Measurements from ENCODE around the gene TFDP1. TPM values are rescaled to one million over a fixed set of nuclear protein-coding genes. Genes with fewer than 3 reads are reported as not detected.
A peak's percentile ranks its signal among the peaks of the same experiment; 100 is the strongest.

The TFDP1 gene
- total RNA-seq, result 49.6 and 83.8 TPM in 2 replicates

GRCh38 chr13:113584205-113584869, at the start of gene TFDP1:
TSS of gene TFDP1 (plus strand) at chr13:113584753. CDS start at chr13:113585838, 1,085 bp downstream.
- peak; percentile 77 for DNase-seq (ENCODE audit: low read depth)
- TF ChIP-seq CTCF (IDR thresholded peaks at IDR 0.05; ENCODE audit: insufficient read depth, low read depth, low read length), result no peak
- peak within 1 kb of the TSS; percentile 65 for H3K4me3 ChIP-seq (ENCODE audit: low read depth, low read length)

GRCh38 chr13:113535381-113535781, 49.2 kb upstream of the TFDP1 start:
- no peak for TF ChIP-seq CTCF (IDR thresholded peaks at IDR 0.05; ENCODE audit: insufficient read depth, low read depth, low read length)
- no peak for DNase-seq (ENCODE audit: low read depth)
- H3K4me3 ChIP-seq (ENCODE audit: low read depth, low read length), result no peak overlapping the region

GRCh38 chr13:113536461-113537110, 48.0 kb upstream of the TFDP1 start:
- no peak for DNase-seq (ENCODE audit: low read depth)
- H3K4me3 ChIP-seq (ENCODE audit: low read depth, low read length), result no peak overlapping the region
- no peak for TF ChIP-seq CTCF (IDR thresholded peaks at IDR 0.05; ENCODE audit: insufficient read depth, low read depth, low read length)

GRCh38 chr13:113537205-113537604, 47.3 kb upstream of the TFDP1 start:
- no peak for TF ChIP-seq CTCF (IDR thresholded peaks at IDR 0.05; ENCODE audit: insufficient read depth, low read depth, low read length)
- DNase-seq (ENCODE audit: low read depth), result no peak
- H3K4me3 ChIP-seq (ENCODE audit: low read depth, low read length), result no peak overlapping the region

GRCh38 chr13:113537909-113538688, 46.5 kb upstream of the TFDP1 start:
- no peak overlapping the region for H3K4me3 ChIP-seq (ENCODE audit: low read depth, low read length)
- TF ChIP-seq CTCF (IDR thresholded peaks at IDR 0.05; ENCODE audit: insufficient read depth, low read depth, low read length), result no peak
- DNase-seq (ENCODE audit: low read depth), result no peak

- no peak overlapping the region for H3K4me3 ChIP-seq (ENCODE audit: low read depth, low read length)
- TF ChIP-seq CTCF (IDR thresholded peaks at IDR 0.05; ENCODE audit: insufficient read depth, low read depth, low read length), result no peak
- no peak for DNase-seq (ENCODE audit: low read depth)
Measured at GRCh38 chr13:113538689-113539058, 45.9 kb upstream of the TFDP1 start.

Data from fibroblast of villous mesenchyme (primary cell).